Upper lobe of right lung (tissue), 1 donor: ENCODE data around the gene JARID2. TPM values are rescaled to one million over a fixed set of nuclear protein-coding genes. Genes with fewer than 3 reads are reported as not detected.

Experiments
- ATAC-seq: fragments of 200-7000 bp; cut with Tn5 transposase; one replicate; pipeline ENCODE4 v1.9.1; 2020; ENCODE audit warnings: mild to moderate bottlenecking, moderate library complexity
- DNase-seq: peaks from one replicate; pipeline ENCODE4 v3.0.0-alpha.2; 2020
- H3K27ac ChIP-seq: fragments of 200-600 bp; one replicate; pipeline ENCODE4 v1.8.0; 2022
- H3K27me3 ChIP-seq: fragments of 200-600 bp; one replicate; pipeline ENCODE4 v1.8.0; 2022; ENCODE audit warnings: mild to moderate bottlenecking
- H3K36me3 ChIP-seq: fragments of 200-600 bp; one replicate; pipeline ENCODE4 v1.8.0; 2022
- H3K4me1 ChIP-seq: fragments of 200-600 bp; one replicate; pipeline ENCODE4 v1.8.0; 2022
- H3K4me3 ChIP-seq: fragments of 200-600 bp; one replicate; pipeline ENCODE4 v1.8.0; 2022; ENCODE audit warnings: mild to moderate bottlenecking
- H3K9me3 ChIP-seq: fragments of 200-600 bp; one replicate; pipeline ENCODE4 v1.8.0; 2022
- intact Hi-C: fragments of 100-400 bp; cut with DNase I; formaldehyde crosslinking; loops from one replicate; pipeline ENCODE4 v1.11.0; 2022
- total RNA-seq: library from RNA; stranded (reverse); fragmentation: NEBNext Ultra II Directional; extraction: Animal tissue kit (Norgen Biotek cat#: 25700); gene quantifications from one replicate; pipeline ENCODE4 v1.2.1, GENCODE V29; 2021
- TF ChIP-seq, protein P1 (sequence below): fragments of 200-600 bp; IDR thresholded peaks from one replicate; pipeline ENCODE4 v1.8.0; 2022; ENCODE audit warnings: antibody characterized with exemption
- donor health status: DM: no; HTN: yes; CAD: no; lungs with severe emphysema.

Gene JARID2
- total RNA-seq, 1 donor from 2014 or later: 15.1 TPM

DNA sequence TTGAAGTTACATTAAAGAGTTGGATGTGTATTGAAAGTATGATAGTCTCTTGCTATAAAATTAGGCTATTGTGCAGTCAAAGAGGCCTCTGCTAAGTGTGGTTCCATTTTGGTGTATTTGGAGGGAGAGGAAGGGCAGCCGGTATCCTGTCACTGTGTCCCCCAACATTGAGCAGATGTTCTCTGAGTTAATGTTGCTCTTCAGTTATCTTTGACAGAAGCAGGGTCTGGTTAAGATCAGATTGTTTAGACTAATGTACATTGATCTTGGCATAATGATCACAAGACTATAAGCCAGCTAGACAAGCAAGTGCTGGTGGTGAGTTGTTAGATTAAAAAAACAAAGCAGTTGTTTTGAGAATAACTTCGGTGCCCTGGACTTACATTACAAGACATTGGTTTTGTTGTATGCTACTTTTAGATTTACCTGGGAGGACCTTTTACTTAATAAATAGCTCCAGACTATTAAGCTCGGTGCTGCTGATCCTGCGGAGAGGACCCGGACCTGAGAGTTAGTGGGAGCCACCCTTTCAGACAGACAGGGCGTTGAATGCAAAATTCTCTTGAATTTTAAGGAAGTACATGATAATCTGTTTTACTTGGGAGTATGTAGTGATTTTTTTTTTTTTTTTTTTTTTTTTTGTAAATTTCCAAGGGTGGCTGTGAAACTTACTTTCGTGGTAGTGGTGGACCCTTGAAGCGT, 97.8 kb downstream of the JARID2 start:
- Histone ChIP-seq H3K36me3 (no peaks in the 10 kb centered on the region), H3K9me3 (no peaks in the 10 kb centered on the region), H3K4me1 (peaks cover 29% of the 10 kb centered on the region), H3K27ac (no peak overlapping the region), H3K27me3 (no peaks in the 10 kb centered on the region), H3K4me3 (no peak overlapping the region)
- DNase-seq: no peak
- intact Hi-C loops: no loop called here
- TF ChIP-seq, protein P1, sequence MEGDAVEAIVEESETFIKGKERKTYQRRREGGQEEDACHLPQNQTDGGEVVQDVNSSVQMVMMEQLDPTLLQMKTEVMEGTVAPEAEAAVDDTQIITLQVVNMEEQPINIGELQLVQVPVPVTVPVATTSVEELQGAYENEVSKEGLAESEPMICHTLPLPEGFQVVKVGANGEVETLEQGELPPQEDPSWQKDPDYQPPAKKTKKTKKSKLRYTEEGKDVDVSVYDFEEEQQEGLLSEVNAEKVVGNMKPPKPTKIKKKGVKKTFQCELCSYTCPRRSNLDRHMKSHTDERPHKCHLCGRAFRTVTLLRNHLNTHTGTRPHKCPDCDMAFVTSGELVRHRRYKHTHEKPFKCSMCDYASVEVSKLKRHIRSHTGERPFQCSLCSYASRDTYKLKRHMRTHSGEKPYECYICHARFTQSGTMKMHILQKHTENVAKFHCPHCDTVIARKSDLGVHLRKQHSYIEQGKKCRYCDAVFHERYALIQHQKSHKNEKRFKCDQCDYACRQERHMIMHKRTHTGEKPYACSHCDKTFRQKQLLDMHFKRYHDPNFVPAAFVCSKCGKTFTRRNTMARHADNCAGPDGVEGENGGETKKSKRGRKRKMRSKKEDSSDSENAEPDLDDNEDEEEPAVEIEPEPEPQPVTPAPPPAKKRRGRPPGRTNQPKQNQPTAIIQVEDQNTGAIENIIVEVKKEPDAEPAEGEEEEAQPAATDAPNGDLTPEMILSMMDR: no peak
- ATAC-seq: no peak

DNA sequence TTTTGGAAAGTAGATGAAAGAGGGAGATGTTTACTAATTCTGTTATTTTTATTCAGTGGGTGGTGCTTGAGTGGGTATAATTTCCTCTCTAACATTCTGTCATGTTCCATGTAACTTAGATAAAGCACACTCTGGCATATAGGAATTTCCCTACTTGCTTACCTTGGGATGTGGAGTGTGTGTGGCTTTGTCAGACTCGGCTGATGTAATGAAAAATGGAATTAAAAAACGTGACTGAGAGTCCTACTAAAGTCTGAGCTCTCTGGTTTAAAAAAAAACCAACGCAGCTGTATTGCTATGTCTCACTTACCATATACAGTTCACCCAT, 98.3 kb downstream of the JARID2 start:
- no peaks in the 10 kb centered on the region for H3K27me3 ChIP-seq
- H3K4me1 ChIP-seq: peaks cover 29% of the 10 kb centered on the region
- H3K36me3 ChIP-seq: no peaks in the 10 kb centered on the region
- no peak for DNase-seq
- H3K4me3 ChIP-seq: no peak overlapping the region
- H3K9me3 ChIP-seq: no peaks in the 10 kb centered on the region
- ATAC-seq: no peak
- no peak overlapping the region for H3K27ac ChIP-seq
- TF ChIP-seq, protein P1: no peak
- intact Hi-C loops: no loop called here

DNA sequence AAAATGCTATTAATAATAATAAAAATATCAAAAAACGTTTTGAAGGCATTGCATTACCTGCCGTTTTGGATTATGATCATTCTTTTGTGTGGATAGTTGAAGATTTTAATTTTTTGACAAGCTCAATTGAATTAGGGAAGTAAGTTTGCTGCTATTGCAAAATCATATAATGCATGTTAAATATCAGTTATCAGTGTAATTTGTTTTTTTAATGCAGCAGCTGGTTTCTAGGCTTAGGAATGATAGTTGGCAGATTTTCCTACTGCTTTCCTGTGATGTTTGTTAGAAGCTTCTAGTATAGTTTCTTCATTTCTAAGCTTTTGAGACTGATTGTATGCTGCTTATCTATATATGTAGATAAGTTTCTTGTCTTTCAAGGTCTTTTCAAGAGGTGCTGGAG, 99.0 kb downstream of the JARID2 start:
- Histone ChIP-seq H3K27me3 (no peaks in the 10 kb centered on the region), H3K4me1 (peaks cover 27% of the 10 kb centered on the region), H3K27ac (no peak overlapping the region), H3K36me3 (no peaks in the 10 kb centered on the region), H3K4me3 (no peak overlapping the region), H3K9me3 (no peaks in the 10 kb centered on the region)
- intact Hi-C loops: no loop called here
- ATAC-seq: no peak
- DNase-seq: no peak
- TF ChIP-seq, protein P1: no peak

DNA sequence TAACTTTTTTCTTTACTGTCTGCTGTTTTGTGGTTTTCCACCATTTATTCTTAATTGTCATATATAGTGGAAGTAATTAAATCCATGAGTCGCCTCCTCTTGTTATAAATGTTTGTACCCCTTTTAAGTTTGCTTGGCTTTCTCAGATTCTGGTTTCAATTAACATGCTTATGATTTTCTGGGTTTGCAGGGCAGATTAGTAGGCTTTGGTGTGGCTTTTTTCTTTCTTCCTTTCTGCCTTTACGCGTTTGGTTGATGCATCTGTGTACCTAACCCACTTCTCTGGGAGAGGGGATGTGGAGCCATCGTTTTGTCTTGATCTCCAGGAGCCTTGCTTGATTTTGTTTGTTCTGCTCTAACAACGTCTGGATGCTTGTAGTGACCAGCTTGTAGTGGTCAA, 100.4 kb downstream of the JARID2 start:
- no peak for DNase-seq
- H3K27ac ChIP-seq: no peak overlapping the region
- no peak for ATAC-seq
- no peaks in the 10 kb centered on the region for H3K36me3 ChIP-seq
- intact Hi-C loops: no loop called here
- no peaks in the 10 kb centered on the region for H3K9me3 ChIP-seq
- H3K4me1 ChIP-seq: peaks cover 22% of the 10 kb centered on the region
- H3K4me3 ChIP-seq: no peak overlapping the region
- TF ChIP-seq, protein P1: no peak
- no peaks in the 10 kb centered on the region for H3K27me3 ChIP-seq

DNA sequence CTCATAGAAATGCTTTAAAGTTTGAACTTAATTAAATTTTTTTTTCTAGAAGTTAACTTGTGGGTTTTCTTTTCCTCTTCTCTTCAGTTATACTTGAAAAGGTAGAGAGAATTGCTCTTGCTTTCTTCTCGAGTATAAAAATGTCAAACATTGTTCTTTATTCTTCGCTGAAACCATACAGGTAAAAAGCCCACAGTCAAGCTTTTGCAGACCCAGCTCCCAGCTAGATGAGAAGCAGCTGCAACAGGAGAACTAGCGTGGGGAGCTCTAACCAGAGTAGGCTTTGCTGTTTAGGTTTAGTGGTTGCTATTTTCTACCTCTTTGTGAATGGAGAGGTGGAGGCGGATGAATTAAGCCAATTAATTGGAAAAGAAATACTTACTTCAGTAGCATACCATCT, 102.7 kb downstream of the JARID2 start:
- no peak for ATAC-seq
- H3K4me1 ChIP-seq: peaks cover 28% of the 10 kb centered on the region
- no peak overlapping the region for H3K27ac ChIP-seq
- no peaks in the 10 kb centered on the region for H3K36me3 ChIP-seq
- TF ChIP-seq, protein P1: no peak
- intact Hi-C loops: no loop called here
- no peaks in the 10 kb centered on the region for H3K27me3 ChIP-seq
- H3K9me3 ChIP-seq: no peaks in the 10 kb centered on the region
- H3K4me3 ChIP-seq: no peak overlapping the region
- DNase-seq: no peak

DNA sequence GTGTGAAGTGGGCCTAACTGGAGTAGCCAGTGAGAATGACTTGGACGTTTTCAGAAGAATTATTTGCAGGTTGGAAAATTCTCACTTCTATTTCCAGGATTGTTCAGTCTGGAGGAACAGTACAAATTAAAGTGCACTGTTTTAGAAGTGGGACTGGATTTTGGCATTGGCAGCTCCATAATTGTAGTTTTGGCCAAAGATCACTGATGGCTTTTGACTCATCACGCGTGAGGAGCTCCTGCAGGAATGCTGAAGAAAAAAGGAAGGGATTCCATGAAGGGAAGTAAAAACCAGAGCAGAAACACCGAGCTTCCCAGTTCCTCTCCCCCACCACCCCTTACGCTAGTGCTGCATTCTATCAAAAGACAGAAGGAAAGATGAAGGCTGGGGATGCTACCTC, 103.5 kb downstream of the JARID2 start:
- ATAC-seq (no peak), DNase-seq (no peak)

More for the DNA sequence above, 103.5 kb downstream of the JARID2 start:
- Histone ChIP-seq H3K9me3 (no peaks in the 10 kb centered on the region), H3K27me3 (no peaks in the 10 kb centered on the region), H3K27ac (no peak overlapping the region), H3K4me1 (peaks cover 27% of the 10 kb centered on the region), H3K4me3 (no peak overlapping the region), H3K36me3 (no peaks in the 10 kb centered on the region)
- TF ChIP-seq, protein P1: no peak
- intact Hi-C loops: no loop called here
